ENCODE measurements around the gene CACNA1H. TPM values are rescaled to one million over a fixed set of nuclear protein-coding genes. Genes with fewer than 3 reads are reported as not detected.

CACNA1H gene
- total and polyA plus RNA-seq, 2 donors (not counting 3 experiments of a cell fraction or from before 2014, with no cell fraction given) = 0.03 TPM; not detected in 1

DNA sequence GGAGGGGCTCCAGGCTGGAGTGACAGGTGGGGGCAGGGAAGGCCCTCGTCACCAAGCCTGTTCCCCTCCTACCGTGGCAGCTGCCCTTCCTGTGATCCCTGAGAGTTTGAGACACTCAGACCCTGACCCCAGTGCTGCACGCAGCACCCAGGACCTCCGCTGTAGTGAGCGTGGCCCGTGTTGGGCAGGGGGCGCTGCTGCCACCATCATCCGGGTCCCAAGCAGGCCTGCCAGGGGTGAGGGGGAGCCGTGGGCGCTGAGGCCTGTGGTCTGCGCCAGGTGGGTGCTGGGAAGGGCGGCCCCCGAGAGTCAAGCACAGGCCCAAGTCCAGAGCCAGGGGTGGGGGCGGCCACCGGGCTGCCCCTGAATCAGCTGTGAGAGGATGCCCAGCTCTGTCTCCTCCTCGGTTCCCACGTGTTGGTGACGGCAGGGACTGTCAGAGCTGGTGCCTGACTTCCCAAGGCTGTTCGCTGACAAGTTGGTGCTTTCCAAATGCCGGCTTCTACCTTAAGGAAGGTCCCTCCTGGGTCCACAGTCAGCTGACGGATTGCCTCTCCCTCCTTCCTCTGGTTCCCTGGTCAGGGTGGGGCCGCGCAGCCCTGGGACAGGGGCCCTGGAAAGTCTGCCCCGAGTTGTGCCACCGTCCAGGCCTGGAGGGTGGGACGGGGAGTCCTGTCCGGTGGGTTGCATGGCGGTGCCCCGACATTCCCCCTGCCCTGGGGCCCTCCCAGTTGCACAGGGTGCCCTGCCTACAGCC lies 41.1 kb downstream of the CACNA1H start:
- intact Hi-C loops (cut with micrococcal nuclease) = loop anchor here (1.0 kb wide), 2 partner anchors 88 to 137 kb away; no protein-coding TSS in a partner anchor

More for the DNA sequence above, 41.1 kb downstream of the CACNA1H start:
- DNase-seq (ENCODE audit: low read depth, low spot score) (no peak), FAIRE-seq (no peak)
- H3K9me1 ChIP-seq (replicated peaks; ENCODE audit: control insufficient read depth, extremely low read depth, insufficient read depth, low read length) = no peaks in the 10 kb centered on the region
- no peak overlapping the region for H3K9ac ChIP-seq (replicated peaks; ENCODE audit: extremely low read depth, insufficient read depth, low read length)
- no peak overlapping the region for H2AFZ ChIP-seq (ENCODE audit: low read depth, low read length)
- no peaks in the 10 kb centered on the region for H3K36me3 ChIP-seq (ENCODE audit: control insufficient read depth in 2 of 2, extremely low read depth in 1 of 2, insufficient read depth in 2 of 2, low read length in 2 of 2)
- no peak overlapping the region for H3K4me3 ChIP-seq (replicated peaks in 1 of 3; ENCODE audit: insufficient read depth in 1 of 3, low read depth in 1 of 3, low read length in 3 of 3)
- no peak overlapping the region for H3K27ac ChIP-seq (ENCODE audit: insufficient read depth, low read depth, low read length)
- H3K27me3 ChIP-seq (ENCODE audit: control insufficient read depth in 2 of 2, insufficient read depth in 2 of 2, low read length in 2 of 2) = no peaks in the 10 kb centered on the region
- ChIA-PET POLR2A (no interaction called here), CTCF (interaction anchor here (0.6 to 1.7 kb wide), 4 partner anchors 13 to 137 kb away, joined by 3 to 7 read pairs (median 3); no protein-coding TSS in a partner anchor)
- BruUV-seq (replicated peaks) = no TSS peak
- H4K20me1 ChIP-seq (replicated peaks; ENCODE audit: control insufficient read depth, extremely low read depth, insufficient read depth, low read length) = no peaks in the 10 kb centered on the region
- H3K79me2 ChIP-seq (ENCODE audit: control insufficient read depth, insufficient read depth, low read length) = no peaks in the 10 kb centered on the region
- TF ChIP-seq EZH2 (IDR thresholded peaks at IDR 0.05; ENCODE audit: borderline replicate concordance, low read depth, low read length, severe bottlenecking) (no peak), JUN (IDR thresholded peaks at IDR 0.05; ENCODE audit: borderline replicate concordance, insufficient read depth, insufficient read length, low read depth) (no peak), FOS (IDR thresholded peaks at IDR 0.05; ENCODE audit: borderline replicate concordance, insufficient read depth, low read length) (no peak), MYC (IDR thresholded peaks at IDR 0.05; ENCODE audit: low read depth, low read length) (no peak), POLR2AphosphoS5 (IDR thresholded peaks at IDR 0.05; ENCODE audit: insufficient read depth, low read depth, low read length) (no peak), POLR2A (IDR thresholded peaks at IDR 0.05; ENCODE audit: low read depth, low read length) (no peak), GATA2 (IDR thresholded peaks at IDR 0.05; ENCODE audit: insufficient read depth, insufficient read length, low read depth, low read length) (no peak)
- TF ChIP-seq, protein P1, sequence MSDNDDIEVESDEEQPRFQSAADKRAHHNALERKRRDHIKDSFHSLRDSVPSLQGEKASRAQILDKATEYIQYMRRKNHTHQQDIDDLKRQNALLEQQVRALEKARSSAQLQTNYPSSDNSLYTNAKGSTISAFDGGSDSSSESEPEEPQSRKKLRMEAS (IDR thresholded peaks at IDR 0.05; ENCODE audit: insufficient read depth, insufficient read length) = no peak
- TF ChIP-seq, protein P2, sequence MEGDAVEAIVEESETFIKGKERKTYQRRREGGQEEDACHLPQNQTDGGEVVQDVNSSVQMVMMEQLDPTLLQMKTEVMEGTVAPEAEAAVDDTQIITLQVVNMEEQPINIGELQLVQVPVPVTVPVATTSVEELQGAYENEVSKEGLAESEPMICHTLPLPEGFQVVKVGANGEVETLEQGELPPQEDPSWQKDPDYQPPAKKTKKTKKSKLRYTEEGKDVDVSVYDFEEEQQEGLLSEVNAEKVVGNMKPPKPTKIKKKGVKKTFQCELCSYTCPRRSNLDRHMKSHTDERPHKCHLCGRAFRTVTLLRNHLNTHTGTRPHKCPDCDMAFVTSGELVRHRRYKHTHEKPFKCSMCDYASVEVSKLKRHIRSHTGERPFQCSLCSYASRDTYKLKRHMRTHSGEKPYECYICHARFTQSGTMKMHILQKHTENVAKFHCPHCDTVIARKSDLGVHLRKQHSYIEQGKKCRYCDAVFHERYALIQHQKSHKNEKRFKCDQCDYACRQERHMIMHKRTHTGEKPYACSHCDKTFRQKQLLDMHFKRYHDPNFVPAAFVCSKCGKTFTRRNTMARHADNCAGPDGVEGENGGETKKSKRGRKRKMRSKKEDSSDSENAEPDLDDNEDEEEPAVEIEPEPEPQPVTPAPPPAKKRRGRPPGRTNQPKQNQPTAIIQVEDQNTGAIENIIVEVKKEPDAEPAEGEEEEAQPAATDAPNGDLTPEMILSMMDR (IDR thresholded peaks at IDR 0.05; ENCODE audit: extremely low read depth in 1 of 2, insufficient read depth in 1 of 2, low read depth in 1 of 2, low read length in 2 of 2) = no peak
- no peaks in the 10 kb centered on the region for H3K9me3 ChIP-seq (replicated peaks; ENCODE audit: control insufficient read depth, insufficient read depth, low read length)
- dilution Hi-C loops (cut with MboI; ENCODE audit: extremely low pct_ligation_motif_present, low sequenced_read_pairs) = no loop called here
- no peaks in the 10 kb centered on the region for H3K4me1 ChIP-seq (ENCODE audit: control insufficient read depth, extremely low read depth, insufficient read depth, low read length)
- H3K4me2 ChIP-seq (ENCODE audit: insufficient read depth, low read length) = no peak overlapping the region

Data from endothelial cell of umbilical vein (primary cell).